ENCODE data around the gene SLC22A2. TPM values are rescaled to one million over a fixed set of nuclear protein-coding genes. Genes with fewer than 3 reads are reported as not detected.

Gene SLC22A2
- total RNA-seq, 1 donor from 2014 or later, result not detected

- no peak for DNase-seq (ENCODE audit: extremely low spot score, unreplicated experiment)
Measured at GRCh38 chr6:160274871-160275510, 16.4 kb upstream of the SLC22A2 start.

GRCh38 chr6:160273750-160274149 lies 15.1 kb upstream of the SLC22A2 start:
- Mint-ChIP-seq H3K9me3 (peaks cover under 1% of the 10 kb centered on the region), H3K4me1 (ENCODE audit: unreplicated experiment) (no peaks in the 10 kb centered on the region), H3K4me3 (no peak overlapping the region), H3K27me3 (peaks cover 23% of the 10 kb centered on the region), H3K36me3 (no peaks in the 10 kb centered on the region), H3K27ac (no peak overlapping the region)
- no peak for TF ChIP-seq CTCF (conservative IDR thresholded peaks at IDR 0.05)
- no peak for DNase-seq (ENCODE audit: extremely low spot score, unreplicated experiment)

More at GRCh38 chr6:160274871-160275510, 16.4 kb upstream of the SLC22A2 start:
- H3K9me3 Mint-ChIP-seq, result peaks cover 11% of the 10 kb centered on the region
- TF ChIP-seq CTCF (conservative IDR thresholded peaks at IDR 0.05), result no peak
- H3K36me3 Mint-ChIP-seq, result no peaks in the 10 kb centered on the region
- H3K4me1 Mint-ChIP-seq (ENCODE audit: unreplicated experiment), result no peaks in the 10 kb centered on the region
- H3K4me3 Mint-ChIP-seq, result no peak overlapping the region
- H3K27me3 Mint-ChIP-seq, result peaks cover 27% of the 10 kb centered on the region
- H3K27ac Mint-ChIP-seq, result no peak overlapping the region

DNA sequence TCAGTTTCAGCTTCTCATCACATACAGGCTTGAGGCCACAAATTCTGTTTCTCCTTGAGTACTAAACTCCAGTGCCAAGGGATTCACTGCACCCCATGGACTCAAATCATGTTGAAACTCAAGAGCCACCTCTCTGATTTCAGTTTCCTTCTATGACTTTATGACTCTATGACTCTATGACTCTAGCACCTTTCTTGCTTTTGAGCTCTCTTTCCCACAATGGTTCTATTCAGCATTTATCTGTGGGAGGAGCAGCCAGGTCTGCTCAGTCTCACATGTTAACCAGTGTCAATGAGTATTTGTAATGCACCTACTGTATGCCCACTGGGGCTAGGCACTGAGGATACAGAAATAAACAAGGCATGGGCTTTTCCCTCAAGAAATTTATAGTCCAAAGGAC lies 14.6 kb upstream of the SLC22A2 start:
- DNase-seq (ENCODE audit: extremely low spot score, unreplicated experiment), result no peak
- H3K27me3 Mint-ChIP-seq, result peaks cover 23% of the 10 kb centered on the region
- no peak overlapping the region for H3K4me3 Mint-ChIP-seq
- no peaks in the 10 kb centered on the region for H3K4me1 Mint-ChIP-seq (ENCODE audit: unreplicated experiment)
- no peaks in the 10 kb centered on the region for H3K9me3 Mint-ChIP-seq
- H3K27ac Mint-ChIP-seq, result no peak overlapping the region
- no peak for TF ChIP-seq CTCF (conservative IDR thresholded peaks at IDR 0.05)
- H3K36me3 Mint-ChIP-seq, result no peaks in the 10 kb centered on the region

GRCh38 chr6:160272707-160273106 lies 14.1 kb upstream of the SLC22A2 start:
- no peaks in the 10 kb centered on the region for H3K36me3 Mint-ChIP-seq
- H3K9me3 Mint-ChIP-seq, result no peaks in the 10 kb centered on the region
- TF ChIP-seq CTCF (conservative IDR thresholded peaks at IDR 0.05), result no peak

GRCh38 chr6:160270347-160270746 lies 11.7 kb upstream of the SLC22A2 start:
- H3K9me3 Mint-ChIP-seq, result no peaks in the 10 kb centered on the region
- TF ChIP-seq CTCF (conservative IDR thresholded peaks at IDR 0.05), result no peak
- no peak overlapping the region for H3K27ac Mint-ChIP-seq
- no peaks in the 10 kb centered on the region for H3K36me3 Mint-ChIP-seq
- peaks cover 28% of the 10 kb centered on the region for H3K27me3 Mint-ChIP-seq
- no peaks in the 10 kb centered on the region for H3K4me1 Mint-ChIP-seq (ENCODE audit: unreplicated experiment)
- no peak for DNase-seq (ENCODE audit: extremely low spot score, unreplicated experiment)
- H3K4me3 Mint-ChIP-seq, result no peak overlapping the region

More at GRCh38 chr6:160272707-160273106, 14.1 kb upstream of the SLC22A2 start:
- no peak for DNase-seq (ENCODE audit: extremely low spot score, unreplicated experiment)
- Mint-ChIP-seq H3K4me3 (no peak overlapping the region), H3K4me1 (ENCODE audit: unreplicated experiment) (no peaks in the 10 kb centered on the region), H3K27me3 (peaks cover 23% of the 10 kb centered on the region), H3K27ac (no peak overlapping the region)
